NT2/D1 (cell line): ENCODE data around the gene AP1S1.
"Not testable (repeated sequence)": the region's sequence is repeated elsewhere in the genome, so short reads cannot be mapped to it uniquely, and the experiment has no call there.

Source experiments
- DNase-seq: peaks from one replicate; pipeline ENCODE4 v3.0.0-alpha.2; 2011; ENCODE audit warnings: low read depth, low spot score
- H3K27me3 ChIP-seq: 2 replicates; pipeline ENCODE4 v1.6.0; 2011; ENCODE audit warnings: mild to moderate bottlenecking; ENCODE audit not compliant: insufficient read length, insufficient read depth
- H3K36me3 ChIP-seq: 2 replicates; pipeline ENCODE4 v1.6.1; 2011; ENCODE audit warnings: mild to moderate bottlenecking, low read length, mixed read lengths; ENCODE audit not compliant: insufficient read depth, insufficient read length
- H3K4me1 ChIP-seq: 2 replicates; pipeline ENCODE4 v1.5.1; 2011; ENCODE audit not compliant: insufficient read depth, insufficient read length
- H3K4me3 ChIP-seq: 2 replicates; pipeline ENCODE4 v1.5.1; 2011; ENCODE audit warnings: low read depth; ENCODE audit not compliant: insufficient read length
- H3K9ac ChIP-seq: 2 replicates; pipeline ENCODE4 v1.6.0; 2011; ENCODE audit warnings: low read depth; ENCODE audit not compliant: insufficient read length
- H3K9me3 ChIP-seq: 2 replicates; pipeline ENCODE4 v1.5.1; 2011; ENCODE audit warnings: mild to moderate bottlenecking, low read length; ENCODE audit not compliant: insufficient read depth
- SUZ12 ChIP-seq: IDR thresholded peaks from 2 replicates; pipeline ENCODE4 v1.6.1; 2011; ENCODE audit not compliant: insufficient read length, insufficient read depth; ENCODE audit errors: extremely low read depth
- YY1 ChIP-seq: IDR thresholded peaks from 2 replicates; pipeline ENCODE4 v1.6.1; 2011; ENCODE audit not compliant: insufficient read length, insufficient read depth
- ZNF274 ChIP-seq: IDR thresholded peaks from 2 replicates; pipeline ENCODE4 v1.6.1; 2011; ENCODE audit warnings: mild to moderate bottlenecking, low read depth, low read length

AP1S1 gene

DNA sequence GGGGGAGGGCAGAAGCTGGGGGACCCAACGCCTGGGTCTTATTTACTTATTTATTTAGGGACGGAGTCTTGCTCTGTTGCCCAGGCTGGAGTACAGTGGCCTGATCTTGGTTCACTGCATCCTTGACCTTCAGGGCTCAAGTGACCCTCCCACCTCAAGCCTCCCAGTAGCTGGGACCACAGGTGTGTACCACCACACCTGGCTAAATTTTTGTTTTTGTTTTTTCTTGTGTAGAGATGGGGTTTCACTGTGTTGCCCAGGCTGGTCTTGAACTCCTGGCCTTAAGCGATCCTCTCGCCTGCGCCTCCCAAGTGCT lies 48.3 kb downstream of the AP1S1 start:
- peaks cover 10% of the 10 kb centered on the region for H3K36me3 ChIP-seq
- peaks cover 2% of the 10 kb centered on the region for H3K4me1 ChIP-seq
- no peak overlapping the region for H3K4me3 ChIP-seq
- H3K27me3 ChIP-seq, result no peaks in the 10 kb centered on the region
- no peak for DNase-seq
- no peak overlapping the region for H3K9ac ChIP-seq
- TF ChIP-seq YY1 (no peak), SUZ12 (no peak), ZNF274 (no peak)
- H3K9me3 ChIP-seq, result no peaks in the 10 kb centered on the region

DNA sequence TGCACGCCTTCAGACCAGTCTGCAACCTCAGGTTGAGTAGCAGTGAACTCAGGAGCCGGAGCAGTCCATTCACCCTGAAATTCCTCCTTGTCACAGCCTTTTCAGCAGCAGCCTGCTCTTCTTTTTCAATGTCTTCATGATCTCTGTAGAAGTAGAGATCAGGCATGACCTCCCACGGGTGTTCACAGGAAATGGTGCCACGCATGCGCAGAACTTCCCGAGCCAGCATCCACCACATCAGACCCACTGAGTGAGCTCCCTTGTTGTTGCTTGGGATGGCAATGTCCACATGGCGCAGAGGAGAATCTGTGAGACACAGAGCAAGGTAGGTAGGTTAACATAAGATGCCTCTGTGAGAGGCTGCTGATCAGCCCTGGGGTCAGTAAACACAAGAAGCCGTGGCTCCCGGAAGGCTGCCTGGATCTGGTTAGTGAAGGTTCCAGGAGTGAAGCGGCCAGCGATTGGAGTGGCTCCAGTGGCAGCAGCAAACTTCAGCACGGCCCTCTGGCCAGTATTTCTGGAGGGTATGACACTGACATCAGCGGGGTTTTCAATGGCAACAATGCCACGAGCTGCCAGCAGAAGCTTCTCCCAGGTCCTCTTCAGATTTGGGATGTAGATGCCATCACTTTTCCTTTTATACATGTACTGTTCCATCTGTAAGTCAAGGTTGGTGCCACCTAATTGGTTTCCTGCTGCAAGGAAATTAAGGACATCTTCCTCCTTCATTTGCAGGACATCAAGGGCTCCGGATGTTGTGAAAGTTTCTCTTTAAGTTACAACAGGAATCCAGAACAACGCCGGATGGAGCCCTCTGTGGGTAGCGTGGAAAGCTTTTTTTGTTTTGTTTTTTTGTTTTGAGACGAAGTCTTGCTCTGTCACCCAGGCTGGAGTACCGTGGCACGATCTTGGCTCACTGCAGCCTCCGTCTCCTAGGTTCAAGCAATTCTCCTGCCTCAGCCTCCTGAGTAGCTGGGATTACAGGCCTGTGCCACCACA lies 49.8 kb downstream of the AP1S1 start:
- not testable (repeated sequence) for H3K4me3 ChIP-seq, H3K9me3 ChIP-seq, DNase-seq, H3K27me3 ChIP-seq, H3K4me1 ChIP-seq, H3K9ac ChIP-seq
- H3K36me3 ChIP-seq, result peaks cover 16% of the 10 kb centered on the region

DNA sequence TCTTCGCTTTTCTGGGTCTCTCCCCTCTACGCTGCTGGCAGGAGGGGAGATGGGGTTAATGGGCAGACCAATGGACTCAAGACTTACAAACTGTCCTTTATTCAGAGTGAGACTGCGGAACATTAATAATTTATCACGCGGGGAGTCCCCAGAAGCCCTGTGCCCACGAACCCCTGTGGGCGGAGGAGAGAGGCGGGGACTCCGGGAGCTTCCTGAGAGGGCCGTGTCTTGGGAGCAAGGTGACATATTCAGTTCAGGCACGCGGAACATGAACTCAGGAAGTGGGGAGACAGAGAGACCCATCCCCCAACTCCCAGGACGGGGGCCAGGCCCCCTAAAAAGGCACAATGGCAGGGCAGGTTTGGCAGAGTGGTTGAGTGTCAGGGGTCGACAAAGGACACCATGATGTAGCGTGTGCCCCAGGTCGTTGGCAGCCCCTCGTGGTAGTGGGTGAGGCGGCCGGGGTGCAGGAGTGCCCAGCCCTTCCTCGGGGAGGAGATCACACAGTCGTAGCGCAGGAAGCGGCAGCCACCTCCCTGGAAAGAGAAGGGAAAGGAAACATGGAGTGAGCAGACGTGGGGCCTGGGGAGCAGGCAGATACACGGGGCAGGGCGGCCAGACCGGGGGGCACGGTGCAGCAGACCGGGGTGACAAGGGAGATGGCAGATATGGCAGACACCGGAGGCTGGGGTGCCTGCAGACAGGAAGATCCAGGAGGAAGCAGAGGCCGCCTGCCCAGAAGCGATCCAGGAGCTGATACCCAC lies 51.8 kb downstream of the AP1S1 start:
- Histone ChIP-seq H3K4me3 (no peak overlapping the region), H3K4me1 (no peaks in the 10 kb centered on the region), H3K36me3 (peaks cover 32% of the 10 kb centered on the region), H3K27me3 (no peaks in the 10 kb centered on the region), H3K9me3 (no peaks in the 10 kb centered on the region), H3K9ac (no peak overlapping the region)
- no peak for DNase-seq
- no peak for TF ChIP-seq SUZ12
- no peak for TF ChIP-seq YY1
- no peak for TF ChIP-seq ZNF274

DNA sequence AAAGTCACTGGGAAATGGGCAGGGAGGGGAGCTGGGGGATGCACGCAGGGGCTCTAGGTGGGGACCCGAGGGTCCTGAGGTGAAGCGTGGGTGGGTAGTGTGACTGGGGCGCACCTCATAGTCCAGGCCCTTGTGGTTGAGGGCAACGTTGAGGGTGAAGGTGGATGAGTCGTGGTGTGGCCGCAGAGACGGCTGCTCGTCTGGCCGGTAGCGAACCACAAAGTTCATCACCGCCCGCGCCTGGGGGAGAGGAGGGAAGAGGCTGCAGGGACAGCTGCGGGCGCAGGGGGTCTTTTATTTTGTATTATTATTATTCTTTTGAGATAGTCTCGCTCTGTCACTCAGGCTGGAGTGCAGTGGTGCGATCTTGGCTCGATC lies 52.4 kb downstream of the AP1S1 start:
- Histone ChIP-seq H3K4me1 (no peaks in the 10 kb centered on the region), H3K9me3 (no peaks in the 10 kb centered on the region), H3K9ac (no peak overlapping the region), H3K4me3 (no peak overlapping the region), H3K27me3 (no peaks in the 10 kb centered on the region), H3K36me3 (peaks cover 38% of the 10 kb centered on the region)
- no peak for DNase-seq
- TF ChIP-seq ZNF274 (no peak), YY1 (no peak), SUZ12 (no peak)

DNA sequence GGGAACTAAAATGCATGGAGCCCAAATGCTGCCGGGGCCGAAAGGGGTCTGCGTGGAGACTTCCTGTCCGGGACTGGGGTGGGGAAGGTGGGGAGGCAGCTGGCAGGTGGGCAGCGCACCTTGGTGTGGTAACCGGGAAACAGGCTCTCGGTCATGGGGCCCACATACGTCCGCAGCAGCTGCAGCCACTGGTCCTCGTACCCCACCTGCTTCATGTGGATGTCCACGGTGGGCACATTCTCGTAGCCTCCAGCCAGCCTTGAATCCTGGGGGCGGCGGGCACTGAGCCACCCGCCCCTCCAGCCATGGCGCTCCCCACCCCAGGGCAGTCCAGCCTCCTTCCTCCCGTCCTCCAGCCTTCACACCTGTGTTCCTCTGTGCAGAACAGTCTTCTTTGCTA lies 53.2 kb downstream of the AP1S1 start:
- no peak overlapping the region for H3K9ac ChIP-seq
- no peaks in the 10 kb centered on the region for H3K27me3 ChIP-seq
- no peaks in the 10 kb centered on the region for H3K4me1 ChIP-seq
- no peak overlapping the region for H3K4me3 ChIP-seq
- TF ChIP-seq ZNF274, result no peak
- TF ChIP-seq YY1, result no peak
- TF ChIP-seq SUZ12, result no peak
- DNase-seq, result no peak
- H3K36me3 ChIP-seq, result peaks cover 46% of the 10 kb centered on the region
- H3K9me3 ChIP-seq, result no peaks in the 10 kb centered on the region

DNA sequence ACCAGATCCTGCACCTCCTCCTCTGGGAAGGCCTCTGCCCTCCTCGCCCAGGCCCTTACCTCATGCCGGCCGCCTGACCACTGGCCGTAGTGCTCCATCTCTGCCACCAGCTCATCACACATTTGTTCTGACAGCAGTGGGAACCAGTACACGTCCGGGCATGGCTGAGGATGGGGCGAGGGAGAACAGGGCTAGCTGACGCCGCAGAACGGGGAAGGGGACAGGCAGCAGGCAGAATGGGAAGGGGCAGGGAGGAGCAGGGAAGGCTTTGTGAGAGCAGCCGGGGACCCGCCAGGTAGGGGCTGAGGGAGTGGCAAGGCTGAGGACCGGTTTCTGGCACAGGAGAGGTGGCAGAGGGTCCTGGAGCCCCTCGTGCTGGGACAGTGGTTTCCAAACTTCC lies 54.5 kb downstream of the AP1S1 start:
- no peak for DNase-seq
- Histone ChIP-seq H3K4me1 (no peaks in the 10 kb centered on the region), H3K4me3 (no peak overlapping the region), H3K36me3 (peaks cover 56% of the 10 kb centered on the region), H3K27me3 (no peaks in the 10 kb centered on the region), H3K9ac (no peak overlapping the region), H3K9me3 (no peaks in the 10 kb centered on the region)
- no peak for TF ChIP-seq YY1
- TF ChIP-seq SUZ12, result no peak
- TF ChIP-seq ZNF274, result no peak

DNA sequence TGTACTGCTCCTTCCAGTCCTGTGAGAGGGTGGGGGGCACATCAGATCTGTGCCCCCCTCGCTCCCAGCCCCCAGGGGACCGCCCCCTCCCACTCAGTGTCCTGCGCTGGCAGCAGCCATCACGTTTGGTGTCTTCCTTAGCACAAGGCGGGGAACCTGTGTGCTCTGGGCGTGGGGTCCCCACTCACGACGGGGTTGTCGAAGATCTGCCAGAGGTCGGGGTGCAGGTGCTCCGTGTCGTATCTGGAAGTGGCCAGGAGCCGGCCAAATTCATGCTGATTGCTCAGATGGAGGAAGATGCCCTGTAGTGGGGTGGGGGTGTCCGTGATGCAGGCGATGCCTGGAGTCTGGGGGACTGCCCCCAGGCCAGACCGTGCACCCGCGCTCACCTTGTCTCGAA lies 55.9 kb downstream of the AP1S1 start:
- H3K36me3 ChIP-seq, result peaks cover 65% of the 10 kb centered on the region
- DNase-seq, result no peak
- H3K9me3 ChIP-seq, result no peaks in the 10 kb centered on the region
- no peaks in the 10 kb centered on the region for H3K27me3 ChIP-seq
- H3K9ac ChIP-seq, result no peak overlapping the region
- H3K4me3 ChIP-seq, result no peak overlapping the region
- no peaks in the 10 kb centered on the region for H3K4me1 ChIP-seq
- TF ChIP-seq SUZ12 (no peak), ZNF274 (no peak), YY1 (no peak)
